NCI-H2029 treated with DMSO at 0.1 percent for 48 hours (cell line): ENCODE results near the gene KIAA2012.
"Not testable (repeated sequence)": the region's sequence is repeated elsewhere in the genome, so short reads cannot be mapped to it uniquely, and the experiment has no call there.

Experiments used
- DNase-seq: peaks from one replicate; lab custom pipeline; 2025; lab: John Stamatoyannopoulos, UW

The KIAA2012 gene

DNA sequence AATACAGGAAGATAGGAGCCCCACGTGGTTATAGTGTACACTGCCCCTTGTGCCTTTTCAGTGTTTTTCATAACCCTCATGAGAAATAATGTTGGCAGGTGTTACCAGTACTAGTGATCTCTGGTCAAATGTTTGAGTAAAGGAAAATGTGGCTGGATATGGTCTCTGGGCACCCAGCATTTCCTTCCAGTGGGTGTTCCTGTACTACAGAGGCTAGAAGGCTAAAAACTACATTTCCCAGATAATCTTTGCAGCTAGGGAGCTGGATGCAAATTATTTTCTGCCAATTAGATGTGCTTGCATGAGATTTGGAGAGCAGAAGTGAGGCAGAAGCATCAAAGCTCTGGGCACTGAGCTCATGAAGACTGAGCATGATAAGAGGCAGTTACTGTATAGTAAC lies 45.1 kb downstream of the KIAA2012 start:
- DNase-seq = no peak

DNA sequence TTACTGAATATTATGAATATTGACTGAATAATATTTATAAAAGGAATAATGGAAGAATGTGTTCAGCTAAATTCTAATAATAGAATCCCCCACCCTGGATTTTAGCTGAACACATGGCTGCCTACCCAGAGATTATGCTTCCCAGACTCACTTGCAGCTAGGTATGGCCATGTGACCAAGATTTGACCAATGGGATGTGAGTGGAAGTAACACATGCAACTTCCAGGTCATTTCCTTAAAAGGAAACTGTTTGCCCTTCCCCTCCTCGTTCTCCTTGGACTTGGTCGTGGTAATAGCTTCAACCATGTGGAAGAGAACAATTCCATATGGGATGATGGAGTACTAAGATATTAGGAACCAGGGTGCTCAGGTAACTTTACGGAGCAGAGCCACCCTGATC lies 47.8 kb downstream of the KIAA2012 start:
- DNase-seq = no peak

DNA sequence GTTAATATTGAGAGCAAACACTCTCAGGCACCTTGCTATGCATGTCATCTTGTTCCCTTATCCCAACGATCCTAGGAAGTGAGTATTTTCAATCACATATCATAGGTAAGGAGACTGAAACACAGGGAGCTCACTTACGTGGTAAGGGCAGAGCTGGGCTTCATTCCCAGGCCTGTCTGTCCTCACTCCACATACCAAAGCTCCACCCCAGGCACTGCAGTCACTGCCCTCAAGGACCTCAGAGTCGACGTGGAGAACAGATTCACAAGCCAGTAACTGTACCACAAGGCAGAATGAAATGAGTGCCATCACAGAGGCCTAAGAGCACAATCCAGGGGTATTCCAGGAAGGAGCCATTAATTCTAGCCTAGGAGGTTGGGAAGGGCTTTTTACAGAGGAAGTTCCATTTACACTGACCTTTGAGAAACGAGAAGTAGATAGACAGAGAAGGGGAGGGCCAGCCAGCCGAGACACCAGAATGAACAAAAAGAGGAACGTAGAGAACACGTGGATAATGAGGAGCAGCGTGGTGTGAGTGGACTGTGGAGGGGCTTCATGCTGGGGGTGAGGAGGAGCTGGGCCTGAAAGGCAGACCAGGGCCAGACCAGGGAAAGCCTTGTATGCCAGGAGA lies 48.6 kb downstream of the KIAA2012 start:
- DNase-seq = no peak

DNA sequence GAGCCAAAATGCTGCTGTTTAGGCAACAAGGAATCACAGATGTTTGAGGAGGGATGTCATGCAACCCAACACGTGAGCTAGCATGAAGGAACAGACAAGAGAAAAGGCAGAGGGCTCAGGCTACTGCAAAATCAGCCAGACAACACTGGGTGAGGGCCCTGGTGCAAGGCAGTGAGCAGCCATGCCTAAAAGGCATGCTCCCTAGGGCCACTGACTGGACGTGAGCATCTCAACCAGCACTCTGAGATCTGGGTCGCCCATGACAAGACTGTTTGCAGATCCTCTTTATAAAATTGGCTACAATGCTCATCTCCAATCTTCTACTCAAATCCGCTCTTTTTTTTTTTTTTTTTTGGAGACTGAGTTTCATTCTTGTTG lies 49.1 kb downstream of the KIAA2012 start:
- DNase-seq = no peak

DNA sequence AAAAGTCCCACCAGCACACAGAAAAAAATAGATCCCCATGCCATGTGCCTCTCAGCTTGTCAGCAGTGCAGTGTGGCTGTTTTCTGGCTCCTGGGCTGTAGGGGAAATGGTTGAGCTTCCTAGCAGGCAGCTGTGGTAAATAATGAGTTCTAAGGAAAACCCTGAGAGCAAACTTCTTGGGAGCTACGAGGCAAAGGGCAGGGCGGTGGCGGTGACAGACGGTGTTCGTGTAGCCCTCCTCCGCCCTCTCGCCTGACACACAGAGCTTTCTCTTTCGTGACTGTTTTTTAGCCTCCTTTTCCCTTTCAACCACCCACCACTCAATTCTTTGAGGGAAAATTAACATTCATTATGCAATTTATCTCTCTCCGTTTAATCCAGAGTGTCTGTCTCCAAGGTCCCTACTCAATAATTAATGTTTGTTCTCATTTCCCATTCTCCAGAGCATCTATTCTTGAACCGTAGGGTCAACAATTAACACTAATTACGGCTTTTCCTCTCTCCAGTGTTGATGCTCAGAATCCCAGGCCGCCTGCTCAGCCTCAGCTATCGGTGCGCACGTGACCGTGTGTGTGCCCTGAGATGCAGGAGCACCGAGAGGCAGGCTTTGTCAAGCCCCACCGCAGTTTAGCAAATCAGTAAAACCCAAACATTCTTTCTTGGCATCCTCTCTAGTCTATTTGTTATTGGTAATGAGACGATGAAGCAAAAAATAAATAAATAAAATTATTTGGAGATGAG lies 50.1 kb downstream of the KIAA2012 start:
- DNase-seq = no peak

DNA sequence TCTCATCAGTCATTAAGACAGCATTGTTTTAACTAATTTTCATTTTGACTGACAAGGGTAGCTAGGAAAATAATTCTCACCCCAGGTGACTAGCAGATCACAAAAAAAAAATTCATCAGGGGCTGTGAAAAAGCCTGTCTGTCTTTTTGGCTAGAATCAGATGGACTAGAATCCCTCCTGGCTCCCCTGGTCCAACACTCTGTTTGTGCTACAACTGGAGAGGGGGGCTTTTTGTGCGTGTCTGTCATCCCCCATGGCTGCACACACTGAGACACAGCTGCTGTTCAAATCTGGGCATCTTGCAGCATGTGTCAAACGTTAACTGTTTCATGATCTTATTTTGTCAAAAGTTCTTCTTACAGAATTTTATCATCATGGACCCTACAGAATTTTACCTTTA lies 51.2 kb downstream of the KIAA2012 start:
- DNase-seq = no peak

DNA sequence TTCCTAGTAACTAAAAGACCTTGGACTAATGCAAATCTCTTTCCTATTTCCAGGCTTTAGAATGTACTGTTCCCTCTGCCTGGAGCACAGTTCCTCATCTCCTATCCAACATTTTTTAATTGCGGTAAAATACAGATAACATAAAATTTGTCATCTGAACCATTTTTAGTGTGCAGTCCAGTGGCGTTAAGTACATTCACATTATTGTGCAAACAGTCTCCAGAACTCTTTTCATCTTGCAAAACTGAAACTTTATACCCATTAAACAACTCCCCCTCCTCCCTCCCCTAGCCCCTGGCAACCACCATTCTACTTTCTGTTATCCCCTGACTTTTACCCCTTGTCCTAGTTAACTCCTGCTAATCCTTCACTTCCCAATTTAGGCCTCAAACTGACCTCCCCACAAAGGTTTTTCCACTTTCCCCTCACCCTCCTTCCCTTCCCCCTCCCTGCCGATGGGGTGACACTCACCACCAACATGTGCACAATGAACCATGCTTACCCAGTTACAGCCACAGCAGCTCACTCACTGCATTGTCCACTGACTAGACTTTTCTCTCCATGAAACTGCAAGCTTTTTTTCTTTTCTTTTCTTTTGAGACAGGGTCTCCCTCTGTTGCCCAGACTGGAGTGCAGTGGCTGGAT lies 54.8 kb downstream of the KIAA2012 start:
- no peak for DNase-seq

DNA sequence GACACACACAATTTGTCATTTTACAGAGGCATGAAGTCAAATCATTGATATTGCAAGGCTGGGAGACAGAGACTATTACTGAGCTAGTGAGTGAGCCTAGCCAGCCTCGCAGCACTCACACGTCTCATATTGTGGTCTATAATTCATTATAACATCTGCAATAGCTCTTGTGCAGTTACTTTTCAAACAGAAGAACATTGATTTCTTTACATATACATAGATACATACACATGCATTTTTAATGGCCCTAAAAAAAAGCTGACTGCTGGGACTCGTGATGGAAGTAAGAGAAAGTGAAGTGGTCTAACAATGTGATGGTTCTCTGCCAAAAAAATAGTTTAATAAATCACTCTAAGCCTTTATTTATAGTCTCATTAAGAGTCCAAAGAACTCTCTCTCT lies 56.8 kb downstream of the KIAA2012 start:
- DNase-seq = no peak

DNA sequence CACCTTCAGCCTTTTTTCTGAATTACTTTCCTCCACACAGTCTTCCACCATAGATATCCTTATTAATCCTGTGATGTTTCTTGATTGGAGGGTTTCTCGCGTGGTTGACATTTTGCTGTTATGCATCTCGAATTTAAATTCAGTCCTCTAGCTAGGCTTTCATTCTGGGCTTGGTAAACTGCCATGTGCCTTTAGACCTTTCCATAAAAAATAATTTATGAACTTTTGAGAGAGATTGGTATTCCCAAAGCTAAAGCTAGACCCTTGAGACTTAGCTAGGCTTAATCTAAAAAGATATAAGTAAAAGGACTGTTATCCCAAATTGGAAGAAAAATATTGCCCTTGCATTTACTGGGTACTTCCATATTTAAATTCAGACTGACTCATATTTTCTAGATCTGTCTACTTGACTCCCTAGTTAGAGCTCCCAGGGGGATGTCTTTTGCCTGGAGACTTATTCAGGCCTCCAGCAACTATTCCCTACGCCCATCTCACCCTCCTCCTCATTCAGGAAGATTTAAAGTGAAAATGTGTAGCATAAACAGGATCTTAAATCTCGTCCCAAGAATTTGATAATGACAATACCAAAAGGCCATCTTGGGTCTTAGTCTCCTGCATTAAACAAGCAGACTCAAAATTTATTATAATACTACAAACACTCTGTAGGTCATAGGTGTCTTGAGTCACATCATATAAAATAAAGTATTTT lies 60.3 kb downstream of the KIAA2012 start:
- no peak for DNase-seq

DNA sequence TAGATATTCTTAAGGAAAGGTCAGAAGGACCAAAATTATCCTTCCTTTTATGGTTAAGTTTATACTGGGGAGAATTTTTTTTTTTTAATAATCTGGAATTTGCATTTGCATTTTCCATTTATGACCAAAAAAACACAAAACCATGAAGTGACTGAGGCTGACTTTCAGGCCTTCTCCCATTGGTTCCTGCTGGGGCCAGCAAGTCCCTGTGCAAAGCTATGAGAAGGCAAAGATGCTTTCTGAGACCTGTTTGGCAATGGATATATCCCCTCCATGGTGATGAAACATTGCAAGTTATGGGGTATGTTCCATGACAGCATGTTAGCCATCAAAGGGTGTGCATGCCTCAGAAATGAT lies 60.8 kb downstream of the KIAA2012 start:
- no peak for DNase-seq

DNA sequence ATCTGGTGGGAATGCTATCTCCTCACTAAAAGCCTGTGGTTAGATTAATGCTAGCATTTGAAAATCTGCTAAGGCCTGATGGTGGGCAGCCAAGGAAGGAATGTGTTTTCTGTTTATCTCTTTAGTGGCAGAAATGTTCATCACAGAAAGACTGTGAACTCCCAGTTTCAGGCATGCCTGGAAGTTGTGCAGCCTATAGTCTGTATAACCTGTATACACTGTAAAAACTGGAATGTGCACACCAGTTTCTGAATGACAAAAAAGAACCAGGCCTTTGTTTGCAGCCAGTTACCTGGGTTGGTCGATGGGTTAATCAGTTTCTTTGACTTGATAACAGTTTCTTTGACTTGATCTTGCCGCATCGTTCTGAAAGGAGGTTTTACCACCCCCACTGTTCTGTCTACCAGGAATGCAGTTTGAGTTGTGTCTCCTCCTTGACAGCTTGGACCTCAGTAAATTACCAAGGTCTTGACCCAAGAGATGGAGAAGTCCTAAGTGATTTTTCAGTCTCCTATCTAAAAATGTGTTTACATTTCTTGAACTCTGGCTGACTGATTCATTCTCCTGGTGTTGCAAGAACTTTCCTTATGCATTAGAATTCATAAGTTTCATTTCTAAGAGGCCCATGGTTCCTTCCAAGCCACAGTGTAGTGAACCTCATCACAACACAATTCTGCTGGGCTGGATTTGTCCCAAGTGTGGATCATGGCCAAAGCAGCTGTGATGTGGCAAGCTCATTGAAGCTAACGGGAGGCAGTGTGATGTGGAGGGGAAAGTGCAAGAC lies 62.2 kb downstream of the KIAA2012 start:
- no peak for DNase-seq

DNA sequence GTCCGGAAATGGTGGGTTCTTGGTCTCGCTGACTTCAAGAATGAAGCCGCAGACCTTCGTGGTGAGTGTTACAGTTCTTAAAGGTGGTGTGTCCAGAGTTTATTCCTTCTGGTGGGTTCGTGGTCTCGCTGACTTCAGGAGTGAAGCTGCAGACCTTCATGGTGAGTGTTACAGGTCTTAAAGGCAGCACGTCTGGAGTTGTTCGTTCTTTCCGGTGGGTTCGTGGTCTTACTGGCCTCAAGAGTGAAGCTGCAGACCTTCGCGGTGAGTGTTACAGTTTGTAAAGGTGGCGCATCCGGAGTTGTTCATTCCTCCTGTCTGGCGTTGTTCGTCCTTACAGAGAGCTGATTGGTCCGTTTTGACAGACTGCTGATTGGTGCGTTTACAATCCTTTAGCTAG lies 63.0 kb downstream of the KIAA2012 start:
- DNase-seq = not testable (repeated sequence)

DNA sequence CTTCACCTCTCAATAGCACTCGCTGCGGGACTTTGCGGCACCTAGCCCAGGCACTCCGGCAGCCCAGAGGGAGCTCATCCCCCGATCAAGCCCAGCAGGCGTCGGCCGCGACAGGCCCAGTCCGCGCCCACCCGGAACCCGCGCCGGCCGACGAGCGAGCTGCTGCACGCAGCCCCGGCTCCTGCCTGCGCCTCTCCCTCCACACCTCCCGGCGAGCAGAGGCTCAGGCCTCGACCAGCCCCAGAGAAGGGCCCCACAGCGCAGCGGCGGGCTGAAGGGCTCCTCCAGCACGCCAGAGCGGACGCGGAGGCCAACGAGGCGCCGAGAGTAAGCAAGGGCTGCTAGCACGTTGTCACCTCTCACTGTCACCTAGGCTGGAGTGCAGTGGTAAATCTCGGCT lies 63.5 kb downstream of the KIAA2012 start:
- DNase-seq = no peak

DNA sequence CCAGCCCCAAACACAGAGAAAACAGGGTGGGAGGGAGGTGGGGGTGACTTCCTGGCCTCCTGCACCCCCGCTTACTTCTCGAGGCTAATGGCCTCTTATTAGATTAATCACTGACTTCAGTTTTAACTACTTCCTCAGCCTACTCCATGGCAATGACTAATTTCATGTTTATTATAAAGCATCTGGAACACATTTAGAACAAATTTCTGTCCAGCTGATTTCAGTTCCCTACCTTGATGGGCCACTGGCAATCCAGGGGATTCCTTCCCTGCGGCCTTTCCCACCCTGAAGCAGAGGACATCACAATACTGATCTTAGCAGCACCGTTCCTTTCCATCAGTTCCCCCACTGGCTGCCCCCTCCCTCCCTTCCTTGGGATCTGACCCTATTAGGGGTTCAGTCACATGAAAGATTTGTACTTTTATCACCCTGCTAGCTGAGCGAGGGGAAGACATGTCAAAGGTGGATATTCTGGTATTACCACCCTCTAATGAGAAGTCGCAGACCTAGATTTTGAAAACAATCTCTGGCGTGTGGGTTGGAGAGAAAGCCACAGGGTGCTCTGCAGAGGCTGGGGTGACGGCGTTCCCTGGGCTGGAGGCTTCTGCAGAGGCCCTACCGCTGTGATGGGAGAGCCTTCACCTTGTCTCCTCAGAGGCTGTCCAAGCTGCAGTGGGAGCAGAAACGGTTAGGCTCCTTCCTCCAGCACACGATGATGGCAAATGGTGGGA lies 67.6 kb downstream of the KIAA2012 start:
- DNase-seq = no peak

DNA sequence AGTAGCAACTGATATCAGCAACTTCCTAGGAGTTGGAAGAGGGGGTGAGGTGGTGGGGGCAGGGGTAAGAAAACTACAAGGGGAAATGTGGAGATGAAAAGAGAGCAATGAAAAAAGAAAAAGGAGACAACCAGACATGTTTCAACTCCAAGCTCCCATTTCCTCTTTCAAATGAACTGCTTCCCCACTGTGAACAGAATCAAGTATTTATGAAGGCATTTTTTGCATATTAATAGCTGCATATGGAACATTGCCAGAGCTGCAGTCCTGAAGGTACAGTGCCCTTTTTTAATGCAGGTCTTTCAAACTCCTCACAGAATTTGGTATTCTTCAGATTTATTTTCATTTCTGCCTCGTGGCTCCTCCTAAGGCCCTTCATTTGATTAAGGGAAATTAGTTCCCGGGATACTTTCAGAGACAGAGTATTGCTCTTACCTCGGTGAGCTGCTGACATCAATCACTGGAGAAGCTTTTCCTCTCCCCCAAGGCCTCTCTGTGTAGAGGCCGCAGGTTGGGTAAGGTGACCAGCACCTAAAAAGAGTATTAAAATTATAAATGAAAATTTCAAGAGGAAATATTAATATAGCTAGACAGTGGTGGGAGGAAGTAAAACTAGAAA lies 68.4 kb downstream of the KIAA2012 start:
- no peak for DNase-seq

DNA sequence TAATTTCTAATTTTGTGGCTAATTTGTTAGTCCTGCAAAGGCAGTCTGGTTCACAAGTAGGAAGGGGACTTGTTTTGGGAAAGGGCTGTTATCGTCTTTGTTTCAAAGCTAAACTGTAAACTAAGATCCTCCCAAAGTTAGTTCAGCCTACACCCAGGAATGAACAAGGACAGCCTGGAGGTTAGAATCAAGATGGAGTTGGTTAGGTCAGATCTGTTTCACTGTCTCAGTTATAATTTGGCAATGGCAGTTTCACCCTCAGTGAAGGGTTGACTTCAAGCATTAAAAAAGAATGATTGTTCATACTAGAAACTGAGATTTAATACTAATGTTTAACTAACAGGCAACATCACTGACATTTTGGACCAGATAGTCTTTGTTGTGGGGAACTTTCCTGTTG lies 69.5 kb downstream of the KIAA2012 start:
- DNase-seq = no peak

DNA sequence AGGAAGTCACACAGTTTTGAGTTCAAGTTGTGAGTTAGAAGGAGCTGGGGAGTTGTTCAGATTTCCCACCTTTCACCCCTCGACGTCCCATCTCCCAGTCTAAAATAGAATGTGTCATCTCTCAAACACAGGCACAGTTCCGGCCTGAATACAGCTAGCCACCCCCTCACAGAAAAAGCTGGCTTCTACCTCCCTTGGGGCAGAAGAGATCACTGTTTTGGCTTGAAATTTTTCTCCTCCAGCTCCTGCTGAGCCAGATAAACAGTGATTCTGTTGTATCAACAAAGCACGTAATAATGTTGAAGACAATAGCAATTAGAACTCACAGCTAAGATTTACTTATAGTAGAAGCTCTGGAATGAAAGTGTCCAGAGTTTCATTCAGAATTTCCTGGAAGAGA lies 74.7 kb downstream of the KIAA2012 start:
- no peak for DNase-seq

DNA sequence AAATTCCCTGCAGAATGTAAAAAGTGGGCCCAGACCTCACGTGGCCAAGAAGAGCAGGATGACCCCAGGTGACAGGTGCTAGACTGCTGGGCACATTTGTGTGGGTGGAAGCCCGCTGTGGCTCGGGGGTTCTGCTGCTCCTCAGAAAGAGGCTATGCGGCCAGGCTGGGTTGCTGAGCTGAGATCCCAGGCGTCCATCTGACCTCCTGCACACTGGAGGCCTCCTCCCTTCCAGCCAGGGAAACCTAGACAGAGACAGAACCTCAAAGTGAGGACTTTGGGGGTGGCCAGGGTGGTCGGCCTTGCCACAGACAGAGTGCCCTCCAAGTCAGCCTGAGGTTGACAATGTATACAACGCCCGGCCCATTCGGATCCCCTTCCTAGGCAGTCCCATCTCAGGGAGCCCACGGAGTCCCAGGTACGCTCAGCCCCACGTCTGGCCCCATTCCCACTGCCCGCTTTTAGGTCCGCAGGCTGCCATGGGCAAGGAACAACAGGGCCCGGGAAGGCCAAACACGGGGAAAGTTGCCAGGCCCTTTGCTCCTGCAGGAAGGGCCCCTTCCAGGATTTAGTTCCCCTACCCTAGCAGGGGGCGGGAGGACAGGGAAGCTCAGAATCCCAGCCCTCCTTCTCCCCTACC lies 75.6 kb downstream of the KIAA2012 start:
- no peak for DNase-seq

DNA sequence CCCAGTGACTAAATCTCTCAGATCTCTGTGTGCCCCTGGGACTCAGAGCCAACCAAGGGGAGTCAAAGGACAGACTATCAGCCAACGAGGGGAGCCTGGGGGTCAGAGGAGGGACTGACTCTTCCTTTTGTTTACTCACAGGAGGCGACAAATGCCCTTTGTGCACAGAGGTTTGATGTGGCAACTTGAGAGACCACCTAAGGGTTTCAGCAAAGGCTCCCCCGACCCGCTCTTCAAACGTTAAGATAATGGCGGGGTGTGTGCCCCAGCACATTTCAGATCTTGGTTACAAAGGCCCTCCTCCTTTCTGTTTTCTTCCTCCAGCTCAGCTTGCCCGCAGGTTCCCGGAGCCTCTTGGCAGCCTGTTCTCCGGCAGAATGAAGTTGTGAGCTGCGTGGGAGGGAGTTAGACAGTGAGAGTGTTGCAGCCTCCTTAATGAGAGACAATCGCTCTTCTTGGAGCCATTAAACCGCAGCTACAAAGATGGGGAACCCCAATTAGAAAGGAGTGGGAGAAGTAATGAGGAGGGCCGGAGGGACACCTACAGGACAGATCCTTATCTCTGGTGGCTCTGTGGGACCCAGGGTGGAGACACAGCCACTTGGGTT lies 76.2 kb downstream of the KIAA2012 start:
- no peak for DNase-seq

DNA sequence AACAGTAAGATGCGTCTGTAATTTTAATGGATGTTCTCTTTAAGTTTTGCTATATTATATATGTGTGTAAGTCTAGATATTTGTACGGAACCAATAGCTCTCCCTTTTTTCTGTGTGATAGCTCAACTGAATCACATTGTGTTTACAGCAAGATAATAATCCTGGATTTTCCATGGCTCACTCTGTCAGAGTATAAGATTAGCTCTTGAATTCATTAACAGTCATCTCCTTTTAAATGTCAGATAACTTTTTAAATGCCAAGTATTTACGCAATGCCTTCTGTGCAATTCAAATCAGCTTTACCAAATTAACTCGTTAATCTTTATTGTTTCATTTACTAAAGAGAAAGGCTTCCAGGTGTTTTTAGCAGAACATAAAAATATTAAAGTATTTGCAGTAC lies 76.9 kb downstream of the KIAA2012 start:
- DNase-seq = no peak
